ENCODE results near the gene CD247. TPM values are rescaled to one million over a fixed set of nuclear protein-coding genes. Genes with fewer than 3 reads are reported as not detected.

The CD247 gene
- total RNA-seq, 1 donor = not detected

DNA sequence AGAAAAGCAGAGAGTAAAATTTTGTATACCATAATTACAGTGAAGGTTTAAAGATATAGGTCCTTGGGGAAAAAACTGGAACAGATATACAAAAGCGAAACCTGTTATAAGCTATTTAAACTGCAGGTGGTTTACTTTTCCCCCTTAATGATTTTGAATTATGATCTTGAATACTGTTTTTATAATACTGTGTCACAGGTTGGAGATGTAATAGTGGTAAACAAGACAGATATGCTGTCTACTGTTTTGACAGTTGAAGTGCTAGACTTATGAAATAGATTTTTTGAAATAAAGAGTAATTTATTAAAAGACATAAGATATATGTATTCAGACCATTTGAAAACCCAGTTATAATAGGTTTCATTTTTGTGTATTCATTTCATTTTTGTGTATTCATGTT, 129.4 kb downstream of the CD247 start:
- Histone ChIP-seq H3K27ac (ENCODE audit: low read depth, low read length) (no peak overlapping the region), H2AFZ (ENCODE audit: low read length) (no peak overlapping the region), H3K36me3 (ENCODE audit: insufficient read depth, low read length) (no peaks in the 10 kb centered on the region), H3K4me3 (ENCODE audit: insufficient read depth, low read length) (no peak overlapping the region), H4K20me1 (ENCODE audit: insufficient read depth, low read length) (no peaks in the 10 kb centered on the region), H3K79me2 (ENCODE audit: insufficient read depth, low read length) (no peaks in the 10 kb centered on the region), H3K9me3 (ENCODE audit: low read depth, low read length) (no peaks in the 10 kb centered on the region), H3K4me1 (ENCODE audit: insufficient read depth, low read length) (no peaks in the 10 kb centered on the region), H3K4me2 (ENCODE audit: insufficient read depth, low read length) (no peak overlapping the region), H3K27me3 (ENCODE audit: insufficient read depth, low read length) (no peaks in the 10 kb centered on the region)
- TF ChIP-seq, protein P1, sequence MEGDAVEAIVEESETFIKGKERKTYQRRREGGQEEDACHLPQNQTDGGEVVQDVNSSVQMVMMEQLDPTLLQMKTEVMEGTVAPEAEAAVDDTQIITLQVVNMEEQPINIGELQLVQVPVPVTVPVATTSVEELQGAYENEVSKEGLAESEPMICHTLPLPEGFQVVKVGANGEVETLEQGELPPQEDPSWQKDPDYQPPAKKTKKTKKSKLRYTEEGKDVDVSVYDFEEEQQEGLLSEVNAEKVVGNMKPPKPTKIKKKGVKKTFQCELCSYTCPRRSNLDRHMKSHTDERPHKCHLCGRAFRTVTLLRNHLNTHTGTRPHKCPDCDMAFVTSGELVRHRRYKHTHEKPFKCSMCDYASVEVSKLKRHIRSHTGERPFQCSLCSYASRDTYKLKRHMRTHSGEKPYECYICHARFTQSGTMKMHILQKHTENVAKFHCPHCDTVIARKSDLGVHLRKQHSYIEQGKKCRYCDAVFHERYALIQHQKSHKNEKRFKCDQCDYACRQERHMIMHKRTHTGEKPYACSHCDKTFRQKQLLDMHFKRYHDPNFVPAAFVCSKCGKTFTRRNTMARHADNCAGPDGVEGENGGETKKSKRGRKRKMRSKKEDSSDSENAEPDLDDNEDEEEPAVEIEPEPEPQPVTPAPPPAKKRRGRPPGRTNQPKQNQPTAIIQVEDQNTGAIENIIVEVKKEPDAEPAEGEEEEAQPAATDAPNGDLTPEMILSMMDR (IDR thresholded peaks at IDR 0.05; ENCODE audit: extremely low read depth, low read depth, low read length) = no peak
- no peak for DNase-seq (ENCODE audit: insufficient read length, low spot score, missing footprints)

DNA sequence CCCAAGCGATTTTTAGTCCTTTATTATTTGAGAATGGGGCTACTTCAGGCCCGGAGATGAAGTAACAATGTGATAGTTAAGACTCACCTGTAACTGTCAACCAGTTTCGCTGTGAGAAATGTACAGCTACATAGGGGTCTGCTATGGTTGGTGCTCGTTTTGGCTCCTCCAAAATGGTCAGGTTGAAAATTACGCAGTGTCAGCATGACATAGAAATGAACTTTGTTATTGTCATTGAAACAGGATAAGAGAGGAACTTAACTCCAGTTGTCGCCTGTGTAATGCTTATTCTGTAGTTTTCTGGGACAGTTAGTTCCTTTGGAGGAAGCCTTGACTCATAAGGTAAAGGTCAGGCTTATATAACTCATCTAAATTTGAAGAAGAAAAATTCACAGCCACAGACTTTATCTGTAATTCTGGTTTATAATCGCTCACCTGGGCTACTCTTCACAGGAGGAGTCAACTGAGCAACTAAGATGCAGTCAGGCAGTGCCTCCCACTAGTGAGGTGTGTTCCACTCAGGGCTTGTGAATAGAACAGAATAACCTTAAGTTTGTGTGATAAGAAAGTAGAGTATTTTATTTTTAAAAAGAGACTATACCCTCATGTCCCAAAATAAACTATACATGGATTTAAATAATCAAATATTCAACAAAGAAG, 130.9 kb downstream of the CD247 start:
- Histone ChIP-seq H3K4me3 (ENCODE audit: insufficient read depth, low read length) (no peak overlapping the region), H4K20me1 (ENCODE audit: insufficient read depth, low read length) (no peaks in the 10 kb centered on the region), H2AFZ (ENCODE audit: low read length) (no peak overlapping the region), H3K4me1 (ENCODE audit: insufficient read depth, low read length) (no peaks in the 10 kb centered on the region), H3K27me3 (ENCODE audit: insufficient read depth, low read length) (no peaks in the 10 kb centered on the region), H3K9me3 (ENCODE audit: low read depth, low read length) (no peaks in the 10 kb centered on the region), H3K36me3 (ENCODE audit: insufficient read depth, low read length) (no peaks in the 10 kb centered on the region), H3K4me2 (ENCODE audit: insufficient read depth, low read length) (no peak overlapping the region), H3K79me2 (ENCODE audit: insufficient read depth, low read length) (no peaks in the 10 kb centered on the region), H3K27ac (ENCODE audit: low read depth, low read length) (no peak overlapping the region)
- DNase-seq (ENCODE audit: insufficient read length, low spot score, missing footprints) = no peak
- TF ChIP-seq, protein P1 (IDR thresholded peaks at IDR 0.05; ENCODE audit: extremely low read depth, low read depth, low read length) = no peak

Other genes starting within 250 kb of the CD247 start
- 133 and 150 TPM in 2 replicates for gene CREG1, start 35.2 kb upstream of the CD247 start, total RNA-seq
- under 0.01 and 0.29 TPM in 2 replicates for gene RCSD1, start 111.7 kb upstream of the CD247 start, total RNA-seq
- 189 and 215 TPM in 2 replicates for gene MPZL1, start 203.5 kb upstream of the CD247 start, total RNA-seq

Data from osteoblast (primary cell).